ENCODE data around the gene LTA4H. TPM values are rescaled to one million over a fixed set of nuclear protein-coding genes. Genes with fewer than 3 reads are reported as not detected.

Gene LTA4H
- total and polyA plus RNA-seq, 2 of the 4 experiments (the other 2 are of a cell fraction) = 41.0 to 43.3 TPM

DNA sequence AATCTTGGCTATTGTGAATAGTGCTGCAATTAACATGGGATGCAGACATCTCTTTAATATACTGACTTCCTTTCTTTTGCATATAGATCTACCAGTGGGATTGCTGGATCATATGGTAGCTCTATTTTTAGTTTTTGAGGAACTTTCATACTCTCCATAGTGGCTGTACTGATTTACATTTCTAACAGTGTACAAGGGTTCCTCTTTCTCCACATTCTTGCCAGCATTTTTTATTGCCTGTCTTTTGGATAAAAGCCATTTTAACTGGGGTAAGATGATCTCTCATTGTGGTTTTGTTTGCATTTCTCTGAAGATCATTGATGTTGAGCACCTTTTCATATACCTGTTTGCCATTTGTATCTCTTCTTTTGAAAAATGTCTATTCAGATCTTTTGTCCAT is 83.9 kb downstream of the LTA4H start:
- Histone ChIP-seq H3K4me3 (ENCODE audit: insufficient read depth, low read depth, low read length) (no peak overlapping the region), H3K23ac (ENCODE audit: low read depth, low read length) (no peak overlapping the region), H3K4me1 (ENCODE audit: control insufficient read depth, insufficient read depth, low read length) (no peaks in the 10 kb centered on the region), H3K56ac (ENCODE audit: extremely low read depth, insufficient read depth, low read length) (no peak overlapping the region), H3K18ac (ENCODE audit: low read depth, low read length) (no peak overlapping the region), H3K4me2 (ENCODE audit: low read depth, low read length) (no peak overlapping the region), H3K79me1 (ENCODE audit: low read depth in 1 of 2, low read length in 2 of 2) (no peaks in the 10 kb centered on the region), H4K91ac (ENCODE audit: insufficient read depth, low read depth, low read length) (no peak overlapping the region), H2BK20ac (ENCODE audit: low read depth, low read length) (no peak overlapping the region), H2AK9ac (replicated peaks; ENCODE audit: low read depth, low read length, poor library complexity) (no peak overlapping the region), H2BK5ac (ENCODE audit: low read depth, low read length, poor library complexity, severe bottlenecking) (no peak overlapping the region), H3K27me3 (ENCODE audit: control insufficient read depth, insufficient read depth, low read length) (peaks cover 10% of the 10 kb centered on the region), H3K27ac (ENCODE audit: insufficient read depth, low read length) (no peak overlapping the region), H3K4ac (ENCODE audit: low read depth, low read length) (no peak overlapping the region), H2AFZ (replicated peaks; ENCODE audit: low read length, poor library complexity) (no peak overlapping the region), H3K9me1 (ENCODE audit: insufficient read depth, low read length) (no peaks in the 10 kb centered on the region), H4K8ac (ENCODE audit: low read depth in 2 of 2, low read length in 2 of 2) (no peak overlapping the region), H3K14ac (replicated peaks; ENCODE audit: low read depth, low read length) (no peak overlapping the region), H3K36me3 (ENCODE audit: control insufficient read depth, insufficient read depth, low read length) (no peaks in the 10 kb centered on the region), H3K9ac (ENCODE audit: low read depth, low read length) (no peak overlapping the region), H3K9me3 (ENCODE audit: control insufficient read depth, insufficient read depth, low read length) (no peaks in the 10 kb centered on the region), H2AK5ac (ENCODE audit: low read depth, low read length) (no peak overlapping the region), H4K20me1 (ENCODE audit: insufficient read depth, low read length) (no peaks in the 10 kb centered on the region), H4K5ac (ENCODE audit: low read depth, low read length) (no peak overlapping the region), H2BK120ac (ENCODE audit: low read depth, low read length) (no peak overlapping the region), H2BK15ac (ENCODE audit: low read depth, low read length) (no peak overlapping the region)
- DNase-seq = no peak
- dilution Hi-C loops (cut with HindIII; ENCODE audit: low sequenced_read_pairs, unreplicated experiment) (no loop called here), in situ Hi-C loops (cut with MboI; ENCODE audit: low sequenced_read_pairs) (no loop called here), intact Hi-C loops (cut with micrococcal nuclease) (no loop called here)
- POLR2A ChIA-PET (ENCODE audit: unreplicated experiment) = no interaction called here
- TF ChIP-seq RCOR1 (IDR thresholded peaks at IDR 0.05; ENCODE audit: insufficient replicate concordance, low read length) (no peak), FOS (IDR thresholded peaks at IDR 0.05; ENCODE audit: low read depth, low read length) (no peak), CTCF (conservative IDR thresholded peaks at IDR 0.05; ENCODE audit: low read depth, low read length) (no peak), CHD1 (IDR thresholded peaks at IDR 0.05; ENCODE audit: low read depth, low read length) (no peak), MXI1 (IDR thresholded peaks at IDR 0.05; ENCODE audit: borderline replicate concordance, low read depth, low read length) (no peak), MAFK (IDR thresholded peaks at IDR 0.05; ENCODE audit: low read depth, low read length) (no peak), RFX5 (IDR thresholded peaks at IDR 0.05; ENCODE audit: low read depth, low read length) (no peak), BHLHE40 (IDR thresholded peaks at IDR 0.05; ENCODE audit: low read depth, low read length) (no peak), SMC3 (IDR thresholded peaks at IDR 0.05; ENCODE audit: low read depth, low read length) (no peak), POLR2A (IDR thresholded peaks at IDR 0.05; ENCODE audit: low read depth, low read length) (no peak), RAD21 (IDR thresholded peaks at IDR 0.05; ENCODE audit: low read length) (no peak), NFE2L2 (IDR thresholded peaks at IDR 0.05; ENCODE audit: low read depth, low read length) (no peak), CEBPB (IDR thresholded peaks at IDR 0.05; ENCODE audit: low read depth, low read length) (no peak), MAZ (IDR thresholded peaks at IDR 0.05; ENCODE audit: borderline replicate concordance, low read depth, low read length) (no peak)
- TF ChIP-seq, protein P1, sequence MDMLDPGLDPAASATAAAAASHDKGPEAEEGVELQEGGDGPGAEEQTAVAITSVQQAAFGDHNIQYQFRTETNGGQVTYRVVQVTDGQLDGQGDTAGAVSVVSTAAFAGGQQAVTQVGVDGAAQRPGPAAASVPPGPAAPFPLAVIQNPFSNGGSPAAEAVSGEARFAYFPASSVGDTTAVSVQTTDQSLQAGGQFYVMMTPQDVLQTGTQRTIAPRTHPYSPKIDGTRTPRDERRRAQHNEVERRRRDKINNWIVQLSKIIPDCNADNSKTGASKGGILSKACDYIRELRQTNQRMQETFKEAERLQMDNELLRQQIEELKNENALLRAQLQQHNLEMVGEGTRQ (IDR thresholded peaks at IDR 0.05; ENCODE audit: low read depth, low read length) = no peak
- TF ChIP-seq, protein P2, sequence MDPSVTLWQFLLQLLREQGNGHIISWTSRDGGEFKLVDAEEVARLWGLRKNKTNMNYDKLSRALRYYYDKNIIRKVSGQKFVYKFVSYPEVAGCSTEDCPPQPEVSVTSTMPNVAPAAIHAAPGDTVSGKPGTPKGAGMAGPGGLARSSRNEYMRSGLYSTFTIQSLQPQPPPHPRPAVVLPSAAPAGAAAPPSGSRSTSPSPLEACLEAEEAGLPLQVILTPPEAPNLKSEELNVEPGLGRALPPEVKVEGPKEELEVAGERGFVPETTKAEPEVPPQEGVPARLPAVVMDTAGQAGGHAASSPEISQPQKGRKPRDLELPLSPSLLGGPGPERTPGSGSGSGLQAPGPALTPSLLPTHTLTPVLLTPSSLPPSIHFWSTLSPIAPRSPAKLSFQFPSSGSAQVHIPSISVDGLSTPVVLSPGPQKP (IDR thresholded peaks at IDR 0.05; ENCODE audit: borderline replicate concordance, low read depth, low read length) = no peak
- BruUV-seq (replicated peaks) = no TSS peak
- CTCF ChIA-PET = interaction anchor here (1.0 kb wide), 1 partner anchor 32 kb away, joined by 3 read pairs; no protein-coding TSS in a partner anchor
- ATAC-seq (ENCODE audit: low read depth) = no peak

Data from IMR-90 (cell line).